GM03348 (cell line): Measurements from ENCODE around the gene MACROD2.
"Not testable (repeated sequence)": the region's sequence is repeated elsewhere in the genome, so short reads cannot be mapped to it uniquely, and the experiment has no call there.

ENCODE experiments used
- DNase-seq: peaks from one replicate; pipeline ENCODE4 v3.0.0; 2012; ENCODE audit warnings: low spot score

Gene MACROD2

DNA sequence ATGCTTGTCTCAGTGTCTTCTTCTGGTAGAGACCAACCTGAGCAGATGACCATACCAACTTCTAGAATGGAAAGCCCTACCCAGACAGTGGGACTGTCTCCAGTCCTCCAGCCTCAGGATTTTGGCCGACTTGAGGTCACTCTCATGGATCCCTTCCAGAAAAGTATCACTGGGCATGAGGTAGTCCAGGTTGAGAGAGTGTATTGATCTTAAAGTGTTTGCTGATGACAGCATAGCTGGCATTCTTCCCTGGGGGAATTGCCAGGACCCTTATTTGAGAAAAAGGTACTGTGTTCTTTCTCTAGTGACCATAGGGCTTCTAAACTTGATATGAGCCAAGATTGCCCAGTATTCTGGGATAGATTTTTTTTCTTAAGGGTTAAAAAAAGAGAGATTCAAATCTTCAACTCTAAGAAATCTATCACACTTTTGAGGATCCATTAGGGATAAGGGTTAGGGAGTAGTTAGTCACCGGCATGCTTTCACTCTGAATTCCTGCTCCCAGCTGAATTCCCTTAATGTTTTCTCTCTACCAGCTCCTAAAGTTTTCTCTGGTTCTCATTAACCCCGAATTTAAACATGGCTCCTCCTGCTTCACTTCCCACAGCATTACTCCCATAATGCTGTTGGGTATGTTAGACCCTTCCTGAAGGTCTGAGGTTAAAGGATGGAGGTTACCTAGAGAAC lies 415.7 kb downstream of the MACROD2 start:
- no peak for DNase-seq

DNA sequence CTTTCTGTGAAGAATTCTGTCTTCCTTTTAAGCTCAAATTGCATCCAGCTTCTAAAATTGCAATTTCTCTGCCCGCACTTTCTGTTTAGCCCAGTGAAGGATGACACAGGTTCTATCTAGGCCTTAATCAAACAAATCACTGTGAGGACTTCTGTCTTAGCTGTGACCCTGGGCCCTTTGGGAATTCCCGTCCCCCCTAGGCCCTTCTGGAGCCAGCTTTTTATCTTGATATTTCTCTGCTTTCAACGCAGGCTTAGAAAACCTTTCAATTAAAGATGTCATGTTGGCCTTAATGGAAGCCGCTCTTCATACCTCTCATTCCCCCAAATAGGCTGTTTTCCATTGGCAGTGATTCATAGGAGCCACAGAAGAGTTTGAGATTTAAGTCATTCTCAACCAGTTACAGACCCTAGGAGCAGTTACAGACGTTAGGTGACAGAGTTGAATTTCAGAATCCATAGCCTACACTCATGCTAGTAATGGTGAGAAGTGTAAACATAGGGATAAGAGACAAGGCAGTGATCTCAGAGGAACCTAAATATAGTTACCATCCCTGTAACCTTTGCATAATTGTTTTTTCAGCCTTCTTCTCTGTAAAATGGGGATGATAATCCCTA lies 416.9 kb downstream of the MACROD2 start:
- no peak for DNase-seq

DNA sequence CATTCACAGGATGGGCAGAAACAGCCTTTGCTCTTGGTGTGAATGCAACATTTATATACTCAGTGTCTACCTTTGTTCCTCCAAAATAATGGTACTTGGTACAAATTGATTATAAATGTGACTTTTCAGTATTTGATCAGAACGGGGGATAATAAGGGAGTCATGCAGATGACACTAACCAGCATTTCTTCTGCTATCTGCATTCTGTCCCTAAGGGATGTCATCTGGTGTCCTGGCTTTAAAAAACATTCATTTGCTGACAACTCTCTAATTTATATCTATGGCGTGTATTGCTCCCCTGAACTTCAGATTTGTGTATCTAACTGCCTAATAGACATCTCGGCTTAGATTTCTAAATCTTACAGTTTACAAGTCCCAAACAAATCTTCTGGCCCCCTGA lies 418.5 kb downstream of the MACROD2 start:
- no peak for DNase-seq

DNA sequence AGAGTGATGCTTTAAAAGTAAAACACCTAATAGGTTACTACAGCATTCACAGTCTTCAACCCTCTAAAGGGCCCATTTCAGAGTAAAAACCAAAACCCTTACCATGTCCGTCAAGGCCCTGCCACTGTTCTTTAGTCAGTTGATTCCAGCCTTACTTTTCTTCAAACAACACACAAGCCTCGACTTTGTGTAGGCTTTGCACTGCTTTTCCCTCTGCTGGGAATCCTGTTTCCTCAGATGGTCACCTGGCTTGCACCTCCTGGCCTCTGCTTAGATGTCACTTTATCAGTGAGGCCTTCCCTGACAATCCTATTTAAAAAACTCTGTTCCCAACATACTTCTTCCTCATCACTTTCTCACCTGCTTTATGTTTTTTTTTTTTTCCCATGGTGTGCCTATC lies 419.2 kb downstream of the MACROD2 start:
- no peak for DNase-seq

DNA sequence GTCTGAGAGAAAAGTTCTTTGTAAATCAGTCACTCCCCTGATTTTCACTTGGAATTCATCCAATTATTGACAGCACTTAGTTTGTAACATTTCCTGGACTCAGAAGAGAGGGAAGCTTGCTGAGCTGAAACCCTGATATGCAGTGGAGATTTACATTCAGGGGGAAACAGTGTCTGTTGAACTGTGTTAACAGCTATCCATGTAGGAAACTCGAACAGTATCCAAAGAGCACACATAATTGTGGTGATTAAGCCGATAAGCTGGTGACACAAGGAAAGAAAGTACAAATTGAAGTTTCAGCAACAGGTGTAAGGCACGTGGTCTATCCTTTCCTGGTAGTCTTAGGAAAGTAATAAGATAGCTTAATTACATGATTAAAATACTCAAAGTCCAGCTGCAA lies 420.2 kb downstream of the MACROD2 start:
- no peak for DNase-seq

DNA sequence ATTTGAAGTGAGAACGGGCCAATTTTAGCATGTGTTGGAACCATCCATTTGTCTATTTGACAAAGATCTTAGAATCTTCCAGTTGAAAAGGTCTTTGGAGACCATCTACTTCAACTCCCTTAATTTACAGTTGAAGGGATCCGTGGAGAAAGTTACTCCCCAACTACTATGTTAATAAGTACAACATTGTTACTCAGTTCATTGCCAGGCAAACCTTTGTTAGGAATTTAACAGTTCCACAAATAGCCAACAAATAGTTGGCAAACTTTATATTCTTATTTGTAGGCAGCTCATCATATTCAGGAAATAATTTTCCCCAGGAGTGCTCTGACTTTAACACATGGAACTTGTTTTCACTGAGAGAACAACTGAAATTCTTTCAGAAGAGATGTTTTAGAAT lies 423.1 kb downstream of the MACROD2 start:
- peak; percentile 31 for DNase-seq

DNA sequence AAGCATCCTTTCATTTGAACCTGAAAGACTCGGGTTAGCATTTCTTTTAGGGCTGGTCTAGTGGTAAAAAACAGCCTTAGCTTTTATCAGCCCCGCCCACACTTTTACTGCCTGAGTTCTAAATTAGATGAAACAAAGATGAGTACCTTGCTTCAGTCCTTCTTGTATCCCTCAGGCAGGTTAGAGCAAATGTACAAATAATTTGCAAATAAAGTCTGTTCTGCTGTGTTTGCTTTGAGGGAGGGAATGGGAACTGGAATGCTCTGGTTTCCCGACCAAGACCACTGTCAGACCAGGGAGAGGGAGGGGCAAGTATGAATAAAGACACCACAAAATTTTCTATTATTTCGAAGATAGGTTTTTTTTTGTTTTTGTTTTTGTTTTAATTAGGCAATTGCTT lies 427.6 kb downstream of the MACROD2 start:
- no peak for DNase-seq

DNA sequence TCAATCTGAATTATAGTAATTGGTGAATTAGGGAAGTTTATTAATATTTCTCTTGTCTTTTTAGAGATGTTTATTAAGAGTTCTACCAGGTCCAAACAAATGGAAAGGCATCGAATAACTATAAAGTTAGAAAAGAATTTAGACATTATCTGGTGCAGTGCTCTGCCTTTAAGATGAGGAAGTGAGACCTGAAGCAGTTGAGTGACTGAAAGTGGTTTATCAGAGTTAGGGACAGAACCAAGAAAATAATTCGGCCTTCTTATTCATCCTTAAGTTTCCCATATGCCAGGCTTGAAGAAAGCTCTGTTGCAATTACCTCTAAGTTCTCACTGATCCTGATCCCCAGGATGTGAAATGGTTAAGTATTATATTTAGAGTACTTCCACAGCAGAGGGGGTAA lies 436.3 kb downstream of the MACROD2 start:
- no peak for DNase-seq

DNA sequence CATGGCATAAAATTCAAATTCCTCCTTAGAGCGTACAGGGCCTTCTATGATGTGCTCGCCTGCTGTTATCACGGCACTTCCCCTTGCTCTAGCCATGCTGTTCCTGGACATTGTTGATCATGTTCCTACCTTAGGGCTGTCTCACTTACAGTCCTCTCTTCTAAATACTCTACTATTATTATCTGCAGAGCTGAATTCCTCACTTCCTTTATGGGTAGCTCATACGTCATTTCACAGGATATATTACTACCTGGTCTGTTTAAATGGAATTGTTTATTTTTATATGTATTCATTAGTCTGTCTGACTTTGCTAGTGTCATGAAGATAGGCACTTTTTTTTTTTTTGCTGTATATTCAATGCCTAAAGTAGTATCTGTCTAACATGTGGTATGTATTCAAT lies 436.8 kb downstream of the MACROD2 start:
- DNase-seq, result no peak

DNA sequence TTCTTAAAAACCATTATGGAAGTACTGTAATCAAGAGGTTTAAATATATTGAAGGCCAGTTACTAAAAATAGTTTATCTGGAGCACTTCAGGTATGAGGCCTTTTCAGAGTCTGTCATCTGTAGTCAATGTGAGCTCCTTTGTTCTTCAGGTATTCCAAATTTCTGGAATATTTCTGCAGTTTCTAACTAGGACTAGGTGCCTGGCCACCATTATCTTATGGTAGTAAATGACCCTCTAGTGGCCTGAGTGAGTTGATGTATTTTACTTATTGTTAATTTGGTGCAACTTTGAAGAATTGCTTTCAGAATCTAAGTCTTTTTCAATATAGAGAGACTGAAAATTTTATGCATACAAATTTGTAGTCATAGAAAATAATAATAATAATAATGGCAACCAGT lies 437.3 kb downstream of the MACROD2 start:
- DNase-seq, result no peak

DNA sequence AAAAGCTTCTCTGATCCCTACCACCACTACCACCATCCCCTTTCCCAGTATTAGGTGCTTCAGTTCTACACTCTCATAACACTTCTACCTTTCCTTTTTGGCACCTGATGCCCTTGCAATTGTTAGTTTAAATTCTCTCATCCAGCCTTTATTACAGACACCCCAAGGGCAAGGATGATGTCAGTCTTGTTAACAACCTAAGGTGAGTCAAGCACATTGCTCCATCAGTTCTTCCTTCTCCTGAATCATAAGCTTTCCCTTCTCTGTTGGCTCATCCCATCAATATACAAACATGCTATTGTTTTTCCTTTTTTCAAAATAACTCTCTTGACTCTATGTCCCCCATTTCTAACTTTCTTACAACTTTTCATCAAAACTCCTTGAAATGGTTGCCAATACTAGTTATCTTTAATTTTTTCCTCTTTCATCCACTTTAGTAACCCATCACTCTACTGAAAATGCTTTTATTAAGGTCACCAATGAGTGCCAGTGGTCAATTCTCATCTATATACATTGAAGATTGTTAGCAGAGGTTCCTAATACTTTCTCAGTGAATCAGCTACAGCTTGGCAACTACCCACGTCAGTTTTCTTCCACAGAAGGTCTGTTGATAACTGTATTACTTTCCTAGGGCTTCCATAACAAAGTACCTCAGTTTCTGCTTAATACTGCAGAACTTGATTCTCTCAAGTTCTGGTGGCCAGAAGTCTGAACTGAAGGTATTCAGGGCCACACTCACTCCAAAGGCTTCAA lies 439.2 kb downstream of the MACROD2 start:
- DNase-seq, result no peak

DNA sequence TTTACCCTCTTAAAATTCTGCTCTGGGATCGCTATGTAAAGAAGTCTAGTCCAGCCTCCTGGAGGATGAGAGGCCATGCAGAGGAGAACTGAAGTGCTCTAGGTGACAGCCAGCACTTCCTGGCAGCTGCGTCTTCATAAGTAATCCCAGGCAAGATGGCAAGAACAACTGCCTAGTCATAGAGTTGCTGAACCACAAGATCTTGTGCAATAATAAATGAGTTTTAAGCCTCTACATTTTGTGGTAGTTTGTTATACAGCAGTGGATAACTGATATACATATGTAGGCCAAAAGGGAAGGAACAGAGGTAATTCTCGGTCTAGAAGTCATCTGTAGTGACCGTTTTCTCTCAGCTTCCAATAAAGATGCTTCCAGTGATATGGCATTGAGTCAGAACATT lies 445.9 kb downstream of the MACROD2 start:
- peak; percentile 16 for DNase-seq

DNA sequence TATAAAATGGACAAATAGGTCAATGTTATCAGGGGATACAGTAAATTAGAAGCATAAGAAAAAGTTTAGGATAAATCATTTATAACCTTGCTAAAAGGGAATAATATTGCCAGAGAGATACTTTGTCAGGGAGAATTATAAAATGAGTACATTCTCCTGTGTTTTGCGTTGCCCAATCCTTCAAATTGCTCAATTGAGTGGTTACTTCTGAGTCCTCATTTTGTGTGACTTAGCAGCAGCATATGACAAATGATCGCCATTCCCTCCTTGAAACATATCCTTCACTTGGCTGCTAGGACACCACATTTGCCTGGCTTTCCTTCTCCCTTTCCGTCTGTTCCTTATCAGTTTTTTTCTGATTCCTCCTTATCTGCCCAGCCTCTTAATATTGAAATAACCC lies 448.8 kb downstream of the MACROD2 start:
- peak; percentile 13 for DNase-seq

DNA sequence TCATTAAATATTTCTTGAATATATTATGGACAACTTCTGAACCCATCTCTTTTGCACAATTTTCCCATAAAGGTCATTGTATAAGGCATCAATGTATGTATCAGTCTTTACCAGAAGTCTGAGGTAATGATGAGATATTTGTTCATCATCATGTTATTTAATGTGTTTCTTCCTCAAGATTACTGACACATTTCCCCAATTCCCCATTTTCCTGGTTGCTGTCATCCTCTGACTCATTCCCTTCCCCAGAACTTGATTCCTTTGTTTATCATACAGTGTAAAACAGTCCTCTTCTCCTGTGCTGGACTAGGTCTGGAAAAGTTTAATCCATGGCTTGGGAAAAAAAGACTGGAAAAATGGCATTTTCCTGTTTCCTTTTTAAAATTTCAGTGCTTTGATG lies 450.0 kb downstream of the MACROD2 start:
- peak; percentile 51 for DNase-seq

DNA sequence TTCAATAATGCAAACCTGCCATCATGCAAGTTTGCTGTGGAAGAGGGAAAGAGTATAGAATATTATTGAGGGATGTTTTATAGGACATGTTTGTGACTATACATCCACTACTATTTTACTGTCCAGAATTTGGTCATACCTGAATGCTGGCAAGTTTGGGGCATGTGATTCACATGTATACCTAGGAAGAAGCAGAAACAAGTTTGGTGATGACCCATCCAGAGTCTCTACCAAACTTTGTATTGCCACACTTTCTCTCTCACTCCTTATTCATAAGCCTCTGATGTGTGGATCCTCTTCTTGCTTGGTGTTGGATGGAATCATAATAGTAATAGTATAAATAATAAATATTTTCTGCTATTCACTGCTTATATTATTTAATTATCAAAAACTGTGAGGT lies 450.6 kb downstream of the MACROD2 start:
- no peak for DNase-seq

DNA sequence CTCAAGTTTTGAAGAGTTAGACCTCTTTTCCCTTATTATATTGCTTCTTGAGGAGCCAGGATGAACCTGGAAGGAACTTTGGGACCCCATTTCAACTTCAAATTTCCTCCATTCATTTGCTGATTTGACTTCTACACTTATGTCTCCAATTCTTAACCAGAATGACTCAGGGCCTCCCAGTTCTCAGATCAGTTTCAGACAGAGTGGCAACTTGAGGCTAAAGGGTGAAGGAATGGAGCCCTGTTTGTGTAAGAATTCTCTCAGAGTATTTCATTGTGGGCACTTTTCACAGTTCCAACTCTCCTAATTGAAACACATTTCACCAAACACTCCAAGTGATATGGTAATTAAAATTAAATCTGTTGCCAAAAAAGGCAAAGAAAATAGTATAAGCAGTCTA lies 451.1 kb downstream of the MACROD2 start:
- DNase-seq, result no peak

DNA sequence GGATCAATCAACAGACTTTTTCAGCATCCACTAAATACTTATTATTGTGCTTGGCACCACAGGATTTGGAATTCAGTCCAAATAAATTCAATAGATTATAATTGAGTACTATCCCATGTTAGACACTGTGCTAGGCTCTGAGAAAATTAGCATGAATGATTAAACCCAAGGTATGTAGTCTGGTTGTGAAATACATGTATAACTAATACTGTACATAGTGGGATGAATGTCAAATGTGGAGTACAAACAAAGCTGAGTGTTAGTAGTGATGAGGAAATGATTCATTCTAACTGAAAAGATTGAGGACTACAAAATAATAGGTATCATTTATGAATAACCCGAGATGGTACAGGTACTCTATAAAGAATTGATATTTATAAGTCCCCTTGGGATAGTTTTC lies 454.0 kb downstream of the MACROD2 start:
- DNase-seq, result peak; percentile 7

DNA sequence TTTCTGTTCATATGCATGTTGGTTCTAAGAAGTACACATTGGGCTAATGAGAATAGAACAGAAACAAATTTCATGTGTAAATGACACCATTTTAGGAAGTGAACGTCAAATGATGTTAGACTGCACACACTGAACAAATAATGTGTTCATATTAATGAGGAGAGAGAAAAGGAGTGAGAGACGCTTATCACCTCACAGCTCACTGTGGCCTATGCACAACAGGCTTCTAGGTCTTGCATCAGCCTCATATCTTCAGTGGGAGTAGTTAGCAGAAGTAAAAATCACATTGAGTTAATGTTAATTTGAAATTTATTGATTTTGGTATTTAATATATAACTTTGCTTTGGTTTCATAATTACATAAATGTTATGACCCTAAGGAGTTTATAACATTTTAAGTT lies 454.9 kb downstream of the MACROD2 start:
- no peak for DNase-seq

DNA sequence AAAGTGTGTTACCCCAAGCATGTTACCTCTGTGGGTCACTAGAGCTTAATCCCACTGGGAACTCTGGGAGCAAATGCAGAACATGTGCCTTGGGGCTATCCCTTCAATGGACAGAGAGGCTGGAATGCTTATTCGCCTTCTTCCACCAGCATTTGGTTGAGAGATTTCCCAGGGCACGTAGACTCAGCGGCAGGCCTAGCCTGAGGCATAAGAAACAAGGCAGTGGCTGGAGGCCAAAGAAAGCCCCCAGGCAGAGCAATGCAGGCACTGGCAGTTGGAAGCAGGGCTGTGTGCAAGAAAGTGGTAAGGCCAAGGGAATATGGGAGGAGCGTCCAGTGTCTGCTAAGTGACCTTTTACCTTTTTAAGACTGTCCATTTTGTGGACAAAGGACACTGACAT lies 456.1 kb downstream of the MACROD2 start:
- no peak for DNase-seq

DNA sequence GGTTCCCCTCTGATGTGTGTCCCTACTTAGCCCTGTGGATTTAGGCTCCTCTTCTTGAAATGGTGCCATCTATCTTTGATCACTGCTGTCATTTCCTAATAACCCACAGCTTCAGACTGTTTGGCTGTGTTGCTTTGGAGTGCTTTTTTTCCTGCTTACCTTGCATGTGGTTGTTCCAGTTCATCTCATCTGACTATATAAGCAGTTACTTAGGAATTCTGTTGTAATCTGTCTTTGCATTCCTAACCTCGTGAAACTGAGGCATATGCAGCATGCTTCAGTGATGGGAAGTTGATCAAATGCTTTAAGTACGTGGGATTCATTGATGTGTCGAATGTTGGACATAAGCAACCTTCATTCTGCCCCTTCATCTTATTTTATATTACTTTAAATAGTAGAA lies 457.9 kb downstream of the MACROD2 start:
- DNase-seq, result no peak

DNA sequence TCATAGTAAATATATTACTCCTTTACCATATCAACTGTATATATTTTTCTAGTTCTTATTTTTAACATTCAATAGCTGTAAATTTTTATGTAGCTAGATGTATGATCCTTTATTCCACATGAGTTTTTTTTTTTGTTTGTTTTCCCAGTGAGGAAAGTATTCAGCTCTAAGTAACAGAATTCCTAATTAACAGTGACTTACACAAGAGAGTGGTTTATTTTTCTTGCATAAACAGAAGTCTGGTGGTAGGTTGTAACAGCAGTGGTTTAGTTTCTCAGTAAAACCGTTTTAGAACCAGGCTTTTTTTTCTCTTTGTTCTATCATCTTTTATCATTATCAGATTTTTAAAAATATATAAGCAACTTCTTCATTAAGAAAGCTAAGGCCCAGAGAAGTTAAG lies 459.0 kb downstream of the MACROD2 start:
- no peak for DNase-seq

DNA sequence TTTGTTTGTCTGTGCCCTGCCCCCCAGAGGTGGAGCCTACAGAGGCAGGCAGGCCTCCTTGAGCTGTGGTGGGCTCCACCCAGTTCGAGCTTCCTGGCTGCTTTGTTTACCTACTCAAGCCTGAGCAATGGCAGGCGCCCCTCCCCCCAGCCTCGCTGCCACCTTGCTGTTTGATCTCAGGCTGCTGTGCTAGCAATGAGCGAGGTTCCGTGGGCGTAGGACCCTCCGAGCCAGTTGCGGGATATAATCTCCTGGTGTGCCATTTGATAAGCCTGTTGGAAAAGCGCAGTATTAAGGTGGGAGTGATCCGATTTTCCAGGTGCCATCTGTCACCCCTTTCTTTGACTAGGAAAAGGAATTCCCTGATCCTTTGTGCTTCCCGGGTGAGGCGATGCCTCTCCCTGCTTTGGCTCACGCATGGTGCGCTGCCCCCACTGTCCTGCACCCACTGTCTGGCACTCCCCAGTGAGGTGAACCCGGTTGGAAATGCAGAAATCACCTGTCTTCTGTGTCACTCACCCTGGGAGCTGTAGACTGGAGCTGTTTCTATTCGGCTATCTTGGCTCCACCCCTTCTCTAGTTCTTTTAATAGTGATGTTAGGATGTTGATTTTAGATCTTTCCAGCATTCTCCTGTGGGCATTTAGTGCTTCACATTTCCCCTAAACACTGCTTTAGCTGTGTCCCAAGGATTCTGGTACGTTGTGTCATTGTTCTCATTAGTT lies 471.9 kb downstream of the MACROD2 start:
- DNase-seq, result not testable (repeated sequence)
